Epidermal melanocyte (primary cell): ENCODE data around the gene OR10J1.
"Not testable (repeated sequence)": the region's sequence is repeated elsewhere in the genome, so short reads cannot be mapped to it uniquely, and the experiment has no call there.

Experiments used
- DNase-seq: peaks from one replicate; pipeline ENCODE4 v3.0.0; 2011; ENCODE audit warnings: low spot score; ENCODE audit not compliant: insufficient read length

Gene OR10J1, protein sequence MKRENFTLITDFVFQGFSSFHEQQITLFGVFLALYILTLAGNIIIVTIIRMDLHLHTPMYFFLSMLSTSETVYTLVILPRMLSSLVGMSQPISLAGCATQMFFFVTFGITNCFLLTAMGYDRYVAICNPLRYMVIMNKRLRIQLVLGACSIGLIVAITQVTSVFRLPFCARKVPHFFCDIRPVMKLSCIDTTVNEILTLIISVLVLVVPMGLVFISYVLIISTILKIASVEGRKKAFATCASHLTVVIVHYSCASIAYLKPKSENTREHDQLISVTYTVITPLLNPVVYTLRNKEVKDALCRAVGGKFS

DNA sequence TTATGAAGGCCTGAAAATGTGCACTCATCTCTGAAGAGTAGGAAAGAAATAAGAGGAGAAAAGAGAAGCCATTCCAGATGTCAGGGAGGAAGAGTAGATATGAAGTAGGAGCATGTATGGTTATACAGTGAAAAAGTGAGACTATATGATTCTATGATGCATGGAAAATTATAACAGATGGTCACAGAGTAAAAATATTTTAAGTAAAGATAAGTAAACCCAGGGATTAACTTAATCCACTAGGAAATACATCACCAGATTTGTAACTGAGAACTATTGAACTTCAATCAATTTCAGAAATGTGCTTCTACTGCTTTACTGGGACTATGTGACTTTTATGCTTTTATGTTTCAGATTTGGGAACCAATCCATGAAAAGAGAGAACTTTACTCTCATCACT is at the start of gene OR10J1:
OR10J1 (plus strand) TSS at position 301 of the 400 bp plus-strand sequence; CDS start at position 371, 70 bp downstream.
- no peak for DNase-seq

DNA sequence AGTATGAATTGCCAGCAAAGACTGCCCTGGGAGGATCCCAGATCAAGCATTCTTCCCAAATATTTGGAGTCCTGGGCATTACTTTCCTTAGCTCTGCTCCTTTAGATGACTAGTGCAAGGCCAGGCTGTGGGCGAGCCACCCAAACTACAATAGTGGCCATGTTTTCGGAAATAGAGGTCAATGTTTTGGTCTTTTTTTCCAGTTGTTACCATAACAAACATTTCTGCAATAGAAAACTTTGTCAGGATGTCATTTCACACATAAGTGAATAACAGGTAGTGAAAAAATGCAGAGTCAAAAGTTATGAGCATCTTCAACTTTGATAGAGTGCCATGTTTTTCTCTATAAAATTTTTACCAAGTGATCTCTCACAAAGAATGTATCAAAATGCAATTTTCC is 32.7 kb upstream of the OR10J1 start:
- DNase-seq, result no peak

DNA sequence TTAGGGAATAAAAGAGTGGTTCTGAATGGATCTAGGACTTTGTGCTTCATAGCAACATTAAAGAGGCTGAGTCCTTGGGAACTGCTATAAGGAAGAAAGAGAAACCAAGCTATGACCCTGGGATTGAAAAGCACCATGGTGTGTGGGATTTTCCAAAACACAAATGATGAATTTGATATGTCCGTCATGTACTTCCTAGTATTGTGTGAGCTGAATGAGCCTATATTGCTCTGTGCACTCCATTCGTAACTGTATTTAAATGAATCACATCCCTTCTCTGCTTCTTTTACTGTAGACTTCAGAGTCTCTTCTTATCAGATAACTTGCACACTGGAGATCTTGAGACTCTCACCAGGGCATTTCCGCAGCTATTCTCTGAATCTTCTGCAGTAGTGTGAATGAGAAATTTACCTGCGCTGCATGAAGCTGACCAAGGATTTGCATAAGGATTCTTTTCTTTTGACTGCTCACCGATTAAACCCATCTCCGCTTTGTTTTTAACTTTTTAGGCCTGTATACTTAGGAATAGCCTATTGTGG is 30.6 kb upstream of the OR10J1 start:
- no peak for DNase-seq

GRCh38 chr1:159421821-159422220 is 17.7 kb upstream of the OR10J1 start:
- DNase-seq, result no peak

- no peak for DNase-seq
Measured at GRCh38 chr1:159428536-159428935, 11.0 kb upstream of the OR10J1 start.

- DNase-seq, result no peak
Measured at GRCh38 chr1:159429074-159429861, 10.3 kb upstream of the OR10J1 start.

DNA sequence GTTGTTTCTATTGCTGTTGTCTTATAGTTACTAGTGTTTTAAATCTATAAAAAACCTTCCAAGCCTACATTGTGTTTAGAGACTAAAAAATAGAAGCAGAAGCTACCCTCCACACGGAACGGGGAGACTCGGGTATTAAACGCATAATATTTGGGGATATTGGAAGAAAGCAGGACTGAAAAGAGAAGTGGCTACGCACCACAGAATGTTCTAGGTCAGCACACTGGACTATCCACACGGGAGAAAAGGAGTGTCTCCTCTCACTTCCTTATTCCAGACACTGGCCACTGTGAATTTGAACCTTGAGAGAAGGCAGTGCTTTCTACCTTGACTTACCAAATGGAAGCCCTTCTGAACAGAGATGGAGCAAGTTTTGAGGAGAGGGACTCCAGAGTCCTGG is 8.5 kb upstream of the OR10J1 start:
- DNase-seq, result no peak

- no peak for DNase-seq
Measured at GRCh38 chr1:159431904-159432303, 7.6 kb upstream of the OR10J1 start, which contains the start of gene OR10J4. Gene OR10J4 (plus strand): TSS chr1:159432204.

DNA sequence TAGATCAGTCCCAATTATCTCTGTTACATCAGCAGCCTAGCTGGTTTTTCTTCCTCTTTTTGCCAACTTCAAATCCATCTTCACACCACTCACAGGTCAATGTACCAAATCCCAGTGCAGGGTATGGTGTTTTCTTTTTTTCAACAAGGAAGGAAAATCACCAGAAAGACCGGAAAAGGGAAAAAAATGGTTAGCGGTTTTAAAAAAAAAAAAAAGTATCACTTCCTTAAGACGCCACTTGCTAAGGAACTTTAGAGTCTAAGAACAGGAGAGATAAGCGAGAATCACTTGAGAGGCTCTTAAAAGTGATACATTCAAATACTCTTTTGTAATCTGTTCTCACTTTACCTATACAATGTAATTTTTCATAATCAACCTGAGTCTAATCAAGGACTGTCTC is 3.1 kb upstream of the OR10J1 start:
- no peak for DNase-seq

GRCh38 chr1:159441360-159441759 is 1.8 kb downstream of the OR10J1 start:
- no peak for DNase-seq

DNA sequence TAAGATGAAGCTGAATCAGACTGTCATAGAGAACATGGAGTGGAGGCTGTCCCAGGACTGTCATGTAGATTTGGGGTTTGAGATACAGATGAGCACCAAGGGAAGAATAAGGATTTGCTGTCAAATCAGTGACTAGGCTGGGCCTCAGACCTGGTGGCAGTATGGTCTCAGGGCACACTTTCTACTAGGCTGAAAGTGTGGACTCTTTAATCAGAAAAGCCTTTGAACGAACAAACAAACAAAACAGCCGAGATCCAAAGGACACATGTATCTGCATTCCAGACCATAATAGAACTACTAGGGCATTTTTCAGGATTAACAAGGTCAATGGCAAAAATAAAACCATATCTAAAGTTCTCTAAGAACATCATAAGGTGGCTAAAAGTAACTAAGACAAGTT is 2.9 kb downstream of the OR10J1 start:
- DNase-seq, result no peak

- no peak for DNase-seq
Measured at GRCh38 chr1:159443066-159443750, 3.7 kb downstream of the OR10J1 start.

- no peak for DNase-seq
Measured at GRCh38 chr1:159444511-159444910, 5.0 kb downstream of the OR10J1 start.

DNA sequence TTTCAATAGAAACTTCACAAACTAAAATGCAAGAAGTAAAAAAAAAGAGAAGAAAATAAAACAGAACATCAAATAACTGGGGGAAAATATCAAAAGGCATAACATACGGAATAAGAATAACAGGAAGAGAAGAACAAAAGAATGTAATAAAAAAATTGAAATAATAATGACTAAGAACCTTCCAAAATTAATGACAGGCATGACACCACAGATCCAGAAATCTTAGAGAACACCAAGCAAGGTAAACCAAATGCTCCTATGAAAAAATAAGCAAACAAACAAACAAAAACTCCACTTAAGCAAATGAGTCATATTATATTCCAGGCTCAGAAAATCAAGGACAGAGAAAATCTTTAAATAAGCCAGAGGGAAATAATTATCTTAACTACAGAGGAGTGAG is 8.7 kb downstream of the OR10J1 start:
- no peak for DNase-seq

GRCh38 chr1:159449605-159450004 is 10.1 kb downstream of the OR10J1 start:
- DNase-seq, result not testable (repeated sequence)

DNA sequence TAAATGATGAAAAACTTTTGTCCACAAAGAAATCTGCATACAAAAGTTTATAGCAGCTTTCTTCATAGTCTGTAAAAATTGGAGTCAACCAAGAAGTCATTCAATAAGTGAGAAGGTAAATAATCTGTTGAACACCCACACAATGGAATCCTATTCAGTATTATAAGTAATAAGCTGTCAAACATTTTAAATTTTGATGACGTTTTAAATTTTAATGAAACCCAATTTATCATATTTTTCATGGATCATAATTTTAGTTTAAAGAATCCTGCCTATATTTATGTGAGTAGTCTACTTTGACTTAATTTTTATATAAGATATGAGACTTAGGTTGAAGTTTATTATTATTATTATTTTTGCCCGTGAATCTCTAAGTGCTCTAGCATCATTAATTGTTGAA is 20.0 kb downstream of the OR10J1 start:
- no peak for DNase-seq

- no peak for DNase-seq
Measured at GRCh38 chr1:159465191-159465603, 25.7 kb downstream of the OR10J1 start.

- DNase-seq, result no peak
Measured at GRCh38 chr1:159468321-159468720, 28.8 kb downstream of the OR10J1 start.

GRCh38 chr1:159469921-159470533 is 30.5 kb downstream of the OR10J1 start:
- DNase-seq, result no peak

GRCh38 chr1:159473335-159473734 is 33.8 kb downstream of the OR10J1 start:
- no peak for DNase-seq

- no peak for DNase-seq
Measured at GRCh38 chr1:159474926-159475325, 35.4 kb downstream of the OR10J1 start.
